HG03439 (cell line): ENCODE measurements around the gene TOR4A.

ENCODE experiments used
- ATAC-seq: cut with Tn5 transposase; IDR thresholded peaks from one replicate; pipeline ENCODE4 v1.9.1; 2021; ENCODE audit warnings: mild to moderate bottlenecking, moderate library complexity; ENCODE audit not compliant: unreplicated experiment

TOR4A gene

GRCh38 chr9:137269231-137269772, 8.2 kb upstream of the TOR4A start:
- no peak for ATAC-seq

- no peak for ATAC-seq
Measured at GRCh38 chr9:137270929-137271695, 6.4 kb upstream of the TOR4A start.

GRCh38 chr9:137271696-137272076, 5.8 kb upstream of the TOR4A start:
- ATAC-seq = no peak

GRCh38 chr9:137272241-137273094, 5.1 kb upstream of the TOR4A start:
- no peak for ATAC-seq

GRCh38 chr9:137273095-137273490, 4.4 kb upstream of the TOR4A start:
- ATAC-seq = no peak

- ATAC-seq = no peak
Measured at GRCh38 chr9:137273611-137274320, 3.8 kb upstream of the TOR4A start.

GRCh38 chr9:137275203-137275587, 2.3 kb upstream of the TOR4A start:
- ATAC-seq = no peak

- no peak for ATAC-seq
Measured at GRCh38 chr9:137275588-137276472, 1.7 kb upstream of the TOR4A start.

- no peak for ATAC-seq
Measured at GRCh38 chr9:137276473-137277328, 825 bp upstream of the TOR4A start.

GRCh38 chr9:137278061-137278701, 655 bp downstream of the TOR4A start:
- peak; percentile 2 for ATAC-seq

- no peak for ATAC-seq
Measured at GRCh38 chr9:137278721-137279711, 1.5 kb downstream of the TOR4A start.

- ATAC-seq = no peak
Measured at GRCh38 chr9:137279741-137280473, 2.4 kb downstream of the TOR4A start.

GRCh38 chr9:137280474-137281344, 3.2 kb downstream of the TOR4A start:
- ATAC-seq = no peak

GRCh38 chr9:137281345-137282116, 4.0 kb downstream of the TOR4A start:
- no peak for ATAC-seq

- ATAC-seq = no peak
Measured at GRCh38 chr9:137286975-137287383, 9.5 kb downstream of the TOR4A start.
